ENCODE data around the gene TFR2.

GRCh38 chr7:100611983-100612729 lies 29.2 kb downstream of the TFR2 start, which contains the start of gene MOSPD3:
- TF ChIP-seq CTCF (IDR thresholded peaks at IDR 0.05; ENCODE audit: low read length) (no peak), EZH2 (IDR thresholded peaks at IDR 0.05; ENCODE audit: borderline replicate concordance, low read length) (no peak)

Measured in OCI-LY1 (cell line).